K562 (cell line): ENCODE results near the gene HSPA6. TPM values are rescaled to one million over a fixed set of nuclear protein-coding genes. Genes with fewer than 3 reads are reported as not detected.
A peak's percentile ranks its signal among the peaks of the same experiment; 100 is the strongest.
"Not testable (repeated sequence)": the region's sequence is repeated elsewhere in the genome, so short reads cannot be mapped to it uniquely, and the experiment has no call there.

Source experiments
- ARID1B ChIP-seq: fragments of 450-650 bp; IDR thresholded peaks from 2 replicates; pipeline ENCODE4 v1.6.1; 2016; ENCODE audit warnings: antibody characterized with exemption, mild to moderate bottlenecking, inconsistent platforms
- MLLT1 ChIP-seq, 2 experiments: fragments of 450-650 bp; IDR thresholded peaks; 2 replicates each; pipeline ENCODE4 v1.6.1; 2016
- MTA1 ChIP-seq: fragments of 450-650 bp; IDR thresholded peaks from 2 replicates; pipeline ENCODE4 v1.6.1; 2017; ENCODE audit warnings: borderline replicate concordance
- MTA2 ChIP-seq: fragments of 450-650 bp; IDR thresholded peaks from 2 replicates; pipeline ENCODE4 v1.6.1; 2016; ENCODE audit warnings: low read depth
- NRF1 ChIP-seq, 2 experiments: fragments of 450-650 bp; IDR thresholded peaks in 1 of 2; conservative IDR thresholded peaks in 1 of 2; 2 replicates each; pipeline ENCODE4 v1.6.1; 2014; ENCODE audit warnings: mild to moderate bottlenecking in 2 of 2
- REST ChIP-seq, 2 experiments: fragments of 450-650 bp; formaldehyde crosslinking in 1 of 2; IDR thresholded peaks; 2 replicates each; pipeline versions ENCODE4 v1.4.0 to v1.6.1; 2014 to 2020; ENCODE audit warnings: mild to moderate bottlenecking in 2 of 2, borderline replicate concordance in 1 of 2, low read depth in 1 of 2
- ZNF174 ChIP-seq: fragments of 250-450 bp; sonication (Bioruptor Pico); IDR thresholded peaks from 2 replicates; pipeline ENCODE4 v1.4.0; 2020; ENCODE audit warnings: mild to moderate bottlenecking
- polyA plus RNA-seq, 8 experiments: library from polyadenylated mRNA; depleted of rRNA in 4 of 8; stranded (reverse) in 5 of 8; unstranded in 3 of 8; fragments of >200 nt; fragmentation: Nextera tagmentation in 2 of 8; fragmentation: Illumina TruSeq in 1 of 8; extraction: Ambion mirVana in 2 of 8; extraction: Trizol in 1 of 8; gene quantifications; 2 replicates each; pipeline versions ENCODE4 v1.2.1 to v1.2.3, GENCODE V29; 2011 to 2014; ENCODE audit warnings: inconsistent platforms in 1 of 8, missing spikeins in 1 of 8
- total RNA-seq, 7 experiments: library from RNA; depleted of rRNA in 6 of 7; stranded (reverse); fragments of >200 nt in 6 of 7; fragmentation: Illumina TruSeq in 2 of 7; extraction: Trizol in 2 of 7; gene quantifications; 2 replicates each; pipeline versions ENCODE4 v1.2.1 to v1.2.3, GENCODE V29; 2011 to 2021; ENCODE audit warnings: low replicate concordance in 1 of 7
- TF ChIP-seq, protein P1 (sequence below): fragments of 250-450 bp; sonication (Bioruptor Pico); IDR thresholded peaks from 2 replicates; pipeline ENCODE4 v1.4.0; 2020; ENCODE audit warnings: mild to moderate bottlenecking

HSPA6 gene
- total and polyA plus RNA-seq, 9 of the 15 experiments (the other 6 are each of a cell fraction or from before 2014, with no cell fraction given), result 0.15 to 10.0 (median 2.4) TPM

DNA sequence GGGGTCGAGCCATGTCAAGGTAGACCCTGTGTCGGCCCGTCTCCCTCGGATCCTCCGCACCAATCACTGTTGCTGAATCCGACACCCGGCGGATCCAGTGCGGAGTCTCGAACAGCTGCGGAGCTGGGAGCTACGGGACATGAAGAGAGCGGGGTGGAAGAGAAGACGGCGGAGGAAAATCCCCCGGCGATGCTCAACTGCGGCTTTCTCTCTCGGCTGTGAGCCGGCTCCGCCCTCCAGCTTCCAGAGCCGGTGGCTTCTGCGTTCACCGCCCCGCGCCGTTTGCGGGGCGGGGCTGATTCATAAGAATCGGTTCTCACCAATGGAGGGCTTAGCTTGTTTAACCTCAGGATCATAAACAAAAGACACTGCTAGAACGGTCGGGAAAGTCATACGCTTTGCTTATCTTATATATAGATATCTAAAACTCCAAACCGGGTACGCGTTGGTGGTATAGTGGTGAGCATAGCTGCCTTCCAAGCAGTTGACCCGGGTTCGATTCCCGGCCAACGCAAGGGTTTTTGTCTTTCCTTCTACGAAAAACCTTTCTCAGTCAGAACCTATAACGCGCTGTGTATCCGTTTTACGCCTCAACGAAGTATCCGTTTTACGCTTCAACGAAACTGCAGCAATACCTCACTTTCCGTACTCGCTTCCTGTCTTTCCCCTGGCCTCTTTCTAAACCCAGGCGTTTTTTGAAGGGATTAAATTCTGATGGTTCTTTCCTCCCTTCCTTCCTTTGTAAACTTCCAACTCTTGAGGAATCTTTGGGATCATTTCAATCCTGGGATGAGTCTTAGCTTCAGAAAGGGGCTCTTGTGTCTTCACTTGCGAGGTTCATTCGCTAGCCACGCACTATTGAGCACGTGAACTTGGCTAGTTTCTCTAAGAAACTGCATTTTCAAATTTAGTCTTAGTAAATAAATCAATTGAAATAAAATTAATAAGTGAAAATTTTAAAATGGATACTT lies 6.6 kb downstream of the HSPA6 start (continued):
- TF ChIP-seq REST (IDR thresholded peaks at IDR 0.05; ENCODE audit: borderline replicate concordance) (peak; percentile 22; the same call in 1 of the 2 replicates), ARID1B (peak; percentile 29; the same call in 1 of the 2 replicates), NRF1 (conservative IDR thresholded peaks at IDR 0.05 in 1 of 2, IDR thresholded peaks at IDR 0.05 in 1 of 2) (peak; percentile 79 to 82), ZNF174 (CRISPR knock-in tag) (0 out of 2 replicates have a peak, but pooled peaks have one; percentile 26), MTA2 (peak; percentile 42; the same call in 1 of the 2 replicates), MTA1 (peak; percentile 89), MLLT1 (IDR thresholded peaks at IDR 0.05) (peak; percentile 79 to 83)
- TF ChIP-seq REST (CRISPR knock-in tag; IDR thresholded peaks at IDR 0.05; ENCODE audit: low read depth), result not testable (repeated sequence)
- TF ChIP-seq, protein P1, sequence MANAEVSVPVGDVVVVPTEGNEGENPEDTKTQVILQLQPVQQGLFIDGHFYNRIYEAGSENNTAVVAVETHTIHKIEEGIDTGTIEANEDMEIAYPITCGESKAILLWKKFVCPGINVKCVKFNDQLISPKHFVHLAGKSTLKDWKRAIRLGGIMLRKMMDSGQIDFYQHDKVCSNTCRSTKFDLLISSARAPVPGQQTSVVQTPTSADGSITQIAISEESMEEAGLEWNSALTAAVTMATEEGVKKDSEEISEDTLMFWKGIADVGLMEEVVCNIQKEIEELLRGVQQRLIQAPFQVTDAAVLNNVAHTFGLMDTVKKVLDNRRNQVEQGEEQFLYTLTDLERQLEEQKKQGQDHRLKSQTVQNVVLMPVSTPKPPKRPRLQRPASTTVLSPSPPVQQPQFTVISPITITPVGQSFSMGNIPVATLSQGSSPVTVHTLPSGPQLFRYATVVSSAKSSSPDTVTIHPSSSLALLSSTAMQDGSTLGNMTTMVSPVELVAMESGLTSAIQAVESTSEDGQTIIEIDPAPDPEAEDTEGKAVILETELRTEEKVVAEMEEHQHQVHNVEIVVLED, result peak; percentile 47; the same call in 1 of the 2 replicates
